Fibroblast of gingiva (primary cell): ENCODE results near the gene CAV3.
"Not testable (repeated sequence)": the region's sequence is repeated elsewhere in the genome, so short reads cannot be mapped to it uniquely, and the experiment has no call there.

Experiments used
- DNase-seq: peaks from one replicate; pipeline ENCODE4 v3.0.0-alpha.2; 2011; ENCODE audit warnings: low read depth

CAV3 gene

DNA sequence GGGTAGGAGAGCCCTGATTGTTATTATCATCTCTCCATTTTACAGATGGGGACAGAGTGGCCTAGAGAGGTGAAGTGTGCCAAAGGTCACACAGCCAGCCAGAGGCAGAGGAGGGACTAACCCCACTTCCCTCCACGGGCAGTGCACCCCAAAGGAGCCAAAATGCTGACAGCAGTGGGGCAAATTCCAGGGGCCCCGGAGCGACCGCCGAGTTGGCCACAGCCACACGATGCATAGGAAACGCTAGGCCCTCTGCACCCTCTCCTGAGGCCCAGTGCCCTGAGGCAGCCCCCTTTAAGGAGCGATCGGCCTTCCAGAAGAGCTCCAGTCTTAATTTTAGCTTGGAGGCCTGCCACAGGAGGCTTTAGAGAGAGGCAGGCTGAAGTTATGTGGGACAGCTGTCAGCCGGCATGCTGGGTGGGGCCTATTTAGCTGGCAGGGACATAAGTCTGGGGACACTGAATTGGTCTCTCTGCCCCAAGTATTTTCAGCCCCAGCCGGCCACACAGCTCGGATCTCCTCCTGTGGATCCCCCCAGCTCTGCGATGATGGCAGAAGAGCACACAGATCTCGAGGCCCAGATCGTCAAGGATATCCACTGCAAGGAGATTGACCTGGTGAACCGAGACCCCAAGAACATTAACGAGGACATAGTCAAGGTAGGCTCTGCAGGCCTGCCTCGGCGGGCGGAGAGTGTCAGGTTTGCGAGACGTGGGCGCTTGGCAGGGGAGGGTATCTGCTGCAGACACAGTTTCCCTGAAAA lies at the start of gene CAV3:
Gene CAV3 (plus strand): TSS at position 471 of the 763 bp plus-strand sequence. CDS start 75 bp downstream, at position 546.
- no peak for DNase-seq

DNA sequence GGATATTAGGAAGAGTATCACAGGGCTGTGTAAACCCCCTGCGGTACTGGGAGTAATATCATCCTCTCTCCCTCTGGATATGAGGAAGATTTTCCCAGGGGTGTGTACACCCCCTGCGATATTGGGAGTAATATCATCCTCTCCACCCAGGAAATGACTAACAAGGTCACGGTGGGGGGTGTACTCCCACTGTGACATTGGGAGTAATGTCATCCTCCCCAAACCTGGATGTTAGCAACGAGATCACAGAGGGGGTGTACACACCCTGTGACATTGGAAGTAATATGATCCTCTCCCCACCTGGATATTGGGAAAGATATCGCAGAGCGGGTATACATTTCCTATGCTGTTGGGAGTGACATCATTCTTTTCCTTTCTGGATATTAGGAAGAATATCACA lies 48.6 kb upstream of the CAV3 start:
- not testable (repeated sequence) for DNase-seq

DNA sequence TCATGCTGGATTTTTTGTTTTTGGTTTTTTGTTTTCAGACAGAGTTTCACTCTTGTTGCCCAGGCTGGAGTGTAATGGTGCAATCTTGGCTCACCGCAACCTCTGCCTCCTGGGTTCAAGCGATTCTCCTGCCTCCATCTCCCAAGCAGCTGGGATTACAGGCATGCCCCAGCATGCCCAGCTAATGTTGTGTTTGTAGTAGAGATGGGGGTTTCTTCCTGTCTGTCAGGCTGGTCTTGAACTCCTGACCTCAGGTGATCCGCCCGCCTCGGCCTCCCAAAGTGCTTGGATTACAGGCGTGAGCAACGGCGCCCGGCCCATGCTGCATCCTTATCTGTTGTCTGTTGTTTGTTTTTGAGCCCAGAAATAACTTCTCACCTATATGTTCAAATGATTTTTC lies 42.3 kb upstream of the CAV3 start:
- DNase-seq, result not testable (repeated sequence)

DNA sequence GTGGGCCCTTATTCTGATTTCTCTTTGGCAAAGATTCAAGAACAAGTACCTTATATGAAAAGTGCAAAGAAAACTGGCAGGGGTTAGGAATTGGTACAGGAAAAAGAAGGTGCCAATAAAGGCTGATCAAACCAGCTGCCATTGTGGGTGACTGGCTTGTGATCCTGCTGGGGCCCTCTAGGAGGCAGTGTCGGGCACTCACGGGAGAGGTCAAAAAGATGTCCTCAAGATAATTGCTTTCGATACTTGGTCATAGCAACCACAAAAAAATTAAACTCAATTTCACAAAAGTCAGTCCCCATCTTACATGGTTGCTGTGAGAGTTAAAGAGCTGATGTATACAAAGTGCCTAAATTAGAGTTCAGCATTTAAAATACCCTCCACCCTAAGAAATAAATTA lies 31.0 kb upstream of the CAV3 start:
- DNase-seq, result no peak

DNA sequence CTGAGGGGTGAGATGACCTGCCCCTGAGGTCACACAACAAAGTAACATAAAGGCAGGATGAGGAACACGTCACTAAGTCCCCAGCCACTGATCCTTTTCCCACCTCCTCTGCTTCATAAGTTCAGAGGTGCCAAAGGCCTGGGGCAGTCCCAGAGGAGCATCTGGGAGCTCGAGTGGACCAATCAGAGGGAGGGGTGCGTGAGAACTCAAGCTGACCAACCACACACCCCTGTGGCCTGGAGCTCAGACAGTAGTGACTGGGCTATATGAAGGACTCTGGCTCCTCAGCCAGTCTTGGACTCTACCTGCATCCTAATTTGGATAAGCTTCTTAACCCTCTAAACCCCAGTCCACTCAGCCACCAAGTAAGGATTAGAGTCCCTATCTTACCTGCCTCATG lies 28.0 kb upstream of the CAV3 start:
- no peak for DNase-seq

DNA sequence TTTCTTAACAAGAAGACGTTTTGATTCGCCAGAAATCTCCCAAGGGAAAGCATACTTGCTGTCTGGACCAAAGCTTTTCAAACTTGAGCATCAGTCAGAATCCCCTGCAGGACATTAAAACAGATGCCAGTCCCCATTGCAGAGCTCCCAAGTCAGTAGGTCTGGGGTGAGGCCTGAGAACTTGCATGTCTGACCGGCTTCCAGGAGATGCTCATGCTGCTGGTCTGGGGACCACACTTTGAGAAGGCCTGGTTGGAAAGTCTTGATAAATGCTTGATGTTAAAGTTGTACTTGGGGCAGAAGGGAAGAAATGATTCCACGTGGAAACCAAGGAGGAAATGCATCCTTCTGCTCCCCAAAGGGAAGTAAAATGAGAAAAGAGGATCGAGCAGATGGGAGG lies 24.3 kb upstream of the CAV3 start:
- no peak for DNase-seq

DNA sequence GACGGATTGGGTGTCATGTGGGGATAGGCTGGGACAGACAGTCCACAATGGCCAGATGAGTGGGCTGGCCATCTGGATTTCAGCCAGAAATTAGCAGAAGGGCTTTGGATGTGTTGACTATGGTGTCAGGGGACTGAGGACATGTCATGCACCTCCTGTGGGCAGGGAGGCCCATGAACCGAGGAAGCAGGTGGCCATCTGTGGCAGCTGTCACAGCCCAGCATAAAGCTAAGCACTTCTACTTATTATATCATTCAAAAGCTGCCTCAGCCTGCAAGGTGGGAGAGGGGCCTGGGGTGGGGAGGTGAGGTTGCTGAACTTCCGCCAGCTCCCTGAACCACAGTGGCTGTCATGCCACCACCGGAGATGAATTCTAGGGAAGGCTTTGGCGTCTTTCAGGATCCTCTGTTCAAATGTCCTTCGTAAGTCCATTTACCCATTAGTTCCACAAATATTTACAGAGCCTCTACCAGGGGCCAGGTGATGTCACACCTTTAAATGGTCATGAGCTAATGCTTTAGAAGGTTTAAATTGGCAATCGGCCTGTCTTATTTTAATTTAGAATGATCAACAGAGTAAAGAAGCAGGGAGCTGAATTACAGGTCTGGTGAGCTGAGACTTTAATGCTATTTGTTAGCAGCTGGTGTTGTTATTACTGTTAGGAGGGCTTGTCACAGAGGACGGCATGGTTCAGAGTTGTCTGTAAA lies 23.6 kb upstream of the CAV3 start:
- no peak for DNase-seq

DNA sequence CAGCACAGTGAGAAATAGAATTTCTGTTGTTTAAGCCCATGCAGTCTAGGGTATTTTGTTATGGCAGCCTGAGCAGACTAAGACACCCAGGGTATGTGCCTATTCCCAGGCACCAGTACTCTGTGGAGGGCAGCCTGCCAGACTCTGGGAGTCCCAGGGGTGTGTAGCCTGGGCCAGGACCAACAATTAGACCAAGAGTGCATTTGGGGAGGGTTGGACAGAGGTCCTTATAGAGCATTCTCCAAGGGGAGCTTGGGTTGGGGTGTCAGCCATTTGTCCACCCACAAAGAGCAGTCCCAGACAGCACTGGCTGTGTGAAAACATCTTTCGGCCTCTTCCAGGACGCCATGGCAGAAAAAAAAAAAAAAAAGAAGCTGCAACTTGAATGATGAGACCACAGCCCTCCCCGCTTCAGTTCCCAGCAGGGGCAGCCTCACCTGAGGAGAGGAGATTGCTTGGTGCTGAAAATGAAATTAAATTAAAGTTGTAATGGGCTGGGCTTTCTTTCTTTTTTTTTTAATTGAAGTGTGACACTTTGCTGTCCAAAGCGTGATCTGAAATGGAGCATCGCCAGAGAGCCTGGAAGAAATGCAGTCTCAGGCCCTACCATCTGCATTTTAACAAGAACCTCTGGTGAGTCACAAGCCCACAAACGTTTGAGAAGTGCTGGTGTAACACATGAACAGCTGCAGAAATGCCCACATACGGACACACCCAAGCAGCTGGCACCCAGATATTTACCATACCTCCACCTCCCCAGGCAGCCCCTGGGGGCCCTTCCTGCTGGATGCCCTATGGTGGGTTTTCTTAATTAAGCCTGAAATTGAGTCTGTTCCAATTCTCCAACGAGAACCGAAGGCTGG lies 21.3 kb upstream of the CAV3 start:
- DNase-seq, result peak; percentile 49

DNA sequence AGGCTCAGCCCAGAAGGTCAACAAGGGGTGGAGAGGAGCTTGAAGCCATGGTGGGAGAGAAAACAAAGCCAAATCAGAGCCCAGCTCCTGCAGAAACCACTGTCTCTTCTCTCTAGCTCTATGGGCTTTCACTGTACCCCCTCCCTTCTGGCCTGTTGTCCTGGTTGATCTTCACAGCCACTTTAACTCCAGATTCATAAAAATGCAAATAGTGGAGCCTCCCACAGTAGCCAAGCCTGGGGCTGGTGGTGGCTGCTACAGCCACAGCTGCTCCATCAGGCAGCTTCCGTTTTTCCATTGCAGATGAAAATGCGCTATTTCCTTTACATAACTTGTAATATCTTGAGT lies 20.7 kb upstream of the CAV3 start:
- no peak for DNase-seq

DNA sequence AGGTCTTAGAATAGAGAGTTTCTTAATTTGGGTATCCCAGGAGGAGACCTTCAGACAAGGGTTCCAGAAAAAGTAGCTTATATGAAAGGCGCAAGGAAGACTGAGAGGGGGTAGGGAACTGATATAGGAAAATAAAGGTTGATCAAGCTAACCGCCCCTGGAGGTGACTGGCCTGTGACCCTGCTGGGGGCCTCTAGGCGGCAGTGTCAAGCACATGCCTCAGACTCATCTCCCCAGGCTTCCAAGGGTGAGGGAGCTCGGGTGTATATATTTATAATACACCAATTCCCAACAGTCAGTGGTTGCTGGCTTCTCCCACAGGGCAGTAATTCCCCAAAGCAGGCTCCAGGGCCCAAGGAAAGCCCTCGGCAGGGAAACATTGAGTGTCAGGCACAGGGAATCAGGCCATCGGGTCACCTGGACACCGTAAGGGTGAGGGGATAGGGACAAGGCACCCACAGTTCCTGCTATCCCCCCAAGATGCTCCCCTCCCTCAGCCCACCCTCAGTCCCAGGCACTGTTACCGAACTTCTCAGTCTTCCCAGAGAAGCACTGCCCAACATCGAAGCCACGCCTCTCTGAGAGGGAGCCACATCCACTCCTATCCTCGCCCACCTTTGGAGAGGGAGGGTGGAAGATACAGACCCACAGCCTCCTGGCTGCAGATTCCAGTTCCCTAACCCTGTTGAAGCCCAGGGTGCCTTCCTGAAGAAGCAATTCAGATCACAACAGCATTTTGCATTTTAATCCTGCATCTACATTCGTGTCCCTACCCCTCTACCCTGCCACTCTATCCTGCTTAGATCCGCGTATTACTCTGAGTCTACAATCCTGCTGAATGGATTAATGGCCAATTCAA lies 19.5 kb upstream of the CAV3 start:
- DNase-seq, result no peak

DNA sequence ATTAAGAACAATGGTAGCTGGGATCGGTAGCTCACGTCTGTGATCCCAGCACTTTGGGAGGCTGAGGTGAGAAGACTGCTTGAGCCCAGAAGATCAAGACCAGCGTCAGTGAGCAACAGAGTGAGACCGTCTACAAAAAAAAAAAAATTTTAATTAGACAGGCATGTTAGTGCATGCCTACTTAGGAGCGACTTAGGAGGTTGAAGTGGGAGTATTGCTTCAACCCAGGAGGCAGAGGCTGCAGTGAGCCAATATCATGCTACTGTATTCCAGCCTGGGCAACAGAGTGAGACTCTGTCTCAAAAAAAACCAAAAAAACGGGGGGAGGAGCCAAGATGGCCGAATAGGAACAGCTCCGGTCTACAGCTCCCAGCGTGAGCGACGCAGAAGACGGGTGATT lies 17.8 kb upstream of the CAV3 start:
- not testable (repeated sequence) for DNase-seq

DNA sequence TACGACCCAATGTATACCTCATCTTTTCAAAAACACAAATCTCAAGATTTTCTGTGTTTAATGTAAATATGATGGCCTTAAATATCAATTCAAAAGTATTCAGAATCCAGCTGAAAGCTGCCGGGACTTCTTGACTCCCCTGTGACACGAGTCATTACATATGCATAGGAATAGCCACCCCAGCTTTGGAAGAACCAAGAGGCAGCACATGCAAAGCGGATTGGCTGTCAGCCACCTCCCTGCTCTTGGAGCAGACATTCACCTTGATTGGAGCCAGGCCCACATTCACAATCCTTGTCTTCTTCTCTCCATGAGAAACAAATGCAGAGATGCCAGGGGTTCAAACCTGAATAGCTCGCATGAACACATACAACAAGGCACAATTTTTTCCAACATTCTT lies 10.8 kb upstream of the CAV3 start:
- DNase-seq, result no peak

DNA sequence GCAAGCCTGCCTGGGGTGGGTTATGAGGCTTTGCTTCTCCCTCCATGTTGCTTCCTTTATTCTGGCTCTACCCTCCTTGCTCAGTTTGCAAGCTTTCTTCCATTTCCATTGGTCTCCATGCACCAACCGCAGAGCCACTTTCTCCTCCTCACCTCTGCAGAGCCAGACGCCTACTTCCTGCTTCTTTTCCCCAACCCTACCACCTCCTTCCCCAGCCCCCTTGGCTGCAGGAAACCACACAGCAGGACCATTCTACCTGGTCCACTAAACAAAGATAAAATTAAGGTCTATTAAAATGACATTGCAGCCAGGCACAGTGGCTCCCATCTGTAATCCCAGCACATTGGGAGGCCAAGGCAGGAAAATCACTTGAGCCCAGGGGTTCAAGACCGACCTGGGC lies 10.0 kb upstream of the CAV3 start:
- no peak for DNase-seq

DNA sequence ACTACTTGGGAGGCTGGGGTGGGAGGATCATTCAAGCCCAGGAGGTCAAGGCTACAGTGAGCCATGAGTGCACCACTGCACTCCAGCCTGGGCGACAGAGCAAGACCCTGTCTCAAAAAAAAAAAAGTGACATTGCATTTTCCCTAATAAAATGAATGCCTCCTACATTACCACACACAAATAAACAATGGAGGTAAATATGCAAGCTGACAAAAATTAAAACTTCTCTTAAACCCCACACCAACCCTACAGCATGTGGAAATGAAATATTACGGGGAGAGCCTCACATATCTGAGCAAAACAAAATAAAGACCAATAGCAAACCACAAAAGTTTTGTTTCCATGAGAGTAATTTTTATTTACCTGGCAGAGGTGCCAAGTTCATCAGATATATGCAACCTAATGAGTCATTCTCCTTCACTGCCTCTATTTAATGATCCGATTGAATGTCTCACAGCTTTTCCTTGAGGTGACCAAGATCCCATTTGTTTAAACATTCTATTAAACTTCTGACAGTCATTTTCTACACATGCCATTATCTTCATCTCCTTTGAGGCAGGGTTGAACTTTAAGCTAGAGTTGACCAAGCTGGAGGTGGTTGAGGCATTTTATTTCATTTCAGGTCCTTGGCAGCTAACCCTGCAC lies 9.4 kb upstream of the CAV3 start:
- no peak for DNase-seq

DNA sequence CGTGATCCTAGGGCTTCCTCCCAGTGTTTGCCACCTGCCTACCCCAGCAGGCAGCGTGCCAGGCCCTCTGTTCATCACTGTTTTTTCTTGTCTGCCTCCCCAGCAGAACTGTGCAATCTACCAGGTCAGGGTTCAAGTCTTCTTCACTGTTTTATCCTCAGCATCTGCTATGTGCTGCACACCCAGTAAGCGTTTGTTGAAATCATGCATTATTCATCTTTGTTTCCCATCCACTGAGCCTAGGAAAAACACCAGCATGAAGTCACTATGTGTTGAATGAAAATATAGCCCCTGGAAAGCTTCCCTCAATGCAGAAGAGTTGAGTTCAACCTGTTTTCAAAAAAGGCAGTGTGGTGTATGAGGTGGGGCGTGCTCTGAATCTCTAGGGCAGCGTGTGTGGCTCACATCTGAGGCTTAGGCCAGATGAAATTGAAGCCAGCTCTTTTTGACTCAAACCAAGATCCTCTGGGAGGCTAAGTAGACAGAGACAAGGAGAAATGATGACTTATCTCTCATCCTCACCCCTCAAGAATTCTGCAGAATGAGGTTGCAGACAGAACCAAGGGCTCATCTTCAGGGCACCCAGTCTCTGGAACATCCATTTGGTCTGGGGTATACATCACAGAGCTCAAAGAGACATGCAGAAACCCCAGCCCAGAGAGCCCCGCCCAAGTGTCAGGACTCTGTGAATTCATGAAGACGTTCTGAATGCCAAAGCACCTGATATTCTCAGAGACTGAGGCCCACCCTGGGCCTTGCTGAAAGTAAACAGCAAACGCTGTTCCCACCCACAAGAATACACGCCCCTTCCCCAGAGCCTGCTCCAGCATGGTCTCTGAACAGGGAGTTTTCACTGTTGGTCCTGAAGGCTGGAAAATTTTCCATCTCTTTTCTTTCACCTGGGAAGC lies 5.7 kb upstream of the CAV3 start:
- no peak for DNase-seq

DNA sequence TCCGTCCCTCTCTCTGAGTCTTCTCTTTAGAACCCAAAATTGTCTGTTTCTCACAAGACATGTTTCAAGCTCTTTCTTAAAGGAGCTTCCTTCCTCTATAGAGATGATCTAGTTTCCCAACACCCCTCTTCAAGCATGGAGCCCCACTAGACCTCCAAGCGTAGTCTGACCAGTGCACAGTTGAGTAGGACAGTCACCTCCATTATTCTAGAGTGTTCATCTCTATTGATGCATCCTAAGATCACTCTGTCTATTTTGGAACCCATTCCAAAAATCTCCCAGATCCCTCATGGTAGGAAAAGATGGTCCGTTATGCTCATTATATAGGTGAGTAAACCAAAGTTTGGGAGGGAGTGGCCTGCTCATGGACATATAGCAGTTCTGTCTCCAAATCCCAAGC lies 4.1 kb upstream of the CAV3 start:
- DNase-seq, result no peak

DNA sequence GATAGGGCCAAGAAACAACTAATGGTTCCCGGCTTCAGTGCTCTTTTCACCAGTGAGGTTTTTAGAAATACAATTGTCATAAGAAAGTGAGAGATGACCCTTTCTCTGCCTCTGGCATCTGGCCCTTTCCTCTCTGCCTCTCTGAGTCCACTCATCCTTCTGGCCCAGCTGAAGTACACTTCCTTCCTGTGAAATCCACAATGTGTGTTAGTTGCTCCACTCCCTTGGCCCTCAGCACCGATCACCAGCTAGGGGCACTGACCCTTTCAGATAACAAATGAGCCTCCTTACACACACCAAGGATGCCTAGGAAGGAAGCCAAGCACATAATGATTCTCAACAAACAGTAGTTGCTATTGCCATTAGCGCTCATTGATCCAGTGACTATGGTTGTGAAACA lies 2.9 kb upstream of the CAV3 start:
- DNase-seq, result no peak

DNA sequence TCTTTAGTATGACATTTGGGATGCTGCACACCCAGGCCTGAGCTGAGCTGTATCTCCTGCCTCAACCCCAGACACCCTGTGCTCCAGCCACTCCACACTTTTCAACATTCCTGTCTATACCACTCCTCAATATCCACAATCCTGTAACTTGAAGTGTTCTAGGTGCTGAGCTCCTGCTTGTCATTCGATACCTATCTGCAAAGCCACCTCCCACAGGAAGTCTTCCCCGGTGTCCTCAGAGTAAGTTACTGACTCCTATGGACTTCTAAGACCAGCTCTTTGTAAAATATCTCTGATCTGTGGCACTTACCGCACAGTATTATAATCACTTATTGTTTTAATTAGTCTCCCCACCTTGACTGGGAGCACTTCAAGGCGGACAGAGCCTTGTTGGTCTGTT lies 1.2 kb upstream of the CAV3 start:
- DNase-seq, result no peak

DNA sequence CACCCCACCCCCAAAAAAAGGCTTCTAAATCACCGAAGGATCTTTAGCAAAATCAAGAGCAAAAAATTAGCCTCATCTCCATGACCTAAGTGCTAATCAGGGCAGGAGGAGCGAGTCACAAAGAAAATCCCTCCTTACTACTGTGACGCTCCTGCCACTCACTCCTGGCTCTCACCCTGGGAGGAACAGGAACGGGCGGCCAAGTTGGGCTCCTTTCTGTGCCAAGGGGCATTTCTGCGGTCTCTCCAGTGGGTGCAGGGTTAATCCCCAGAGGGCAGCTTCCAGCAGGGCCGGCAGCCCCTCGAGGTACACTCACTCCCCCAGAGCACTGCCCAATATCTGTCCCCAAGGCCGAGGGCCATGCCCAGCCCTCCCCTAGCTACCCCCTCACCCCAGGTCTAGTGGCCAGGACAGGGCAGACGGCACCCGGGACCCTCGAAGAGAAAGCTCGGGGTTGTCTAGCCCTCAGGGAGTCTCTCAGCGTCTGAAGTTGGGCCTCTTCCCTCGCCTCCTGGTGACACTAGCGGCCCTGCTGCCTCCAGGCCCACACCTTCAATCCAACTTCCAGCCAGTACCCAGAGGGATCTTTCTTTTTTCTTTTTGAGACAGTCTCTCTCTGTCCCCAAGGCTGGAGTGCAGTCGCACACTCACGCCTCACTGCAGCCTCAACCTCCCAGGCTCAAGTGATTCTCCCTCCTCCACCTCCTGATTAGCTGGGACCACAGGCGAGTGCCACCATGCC lies 706 bp downstream of the CAV3 start:
- DNase-seq, result no peak

DNA sequence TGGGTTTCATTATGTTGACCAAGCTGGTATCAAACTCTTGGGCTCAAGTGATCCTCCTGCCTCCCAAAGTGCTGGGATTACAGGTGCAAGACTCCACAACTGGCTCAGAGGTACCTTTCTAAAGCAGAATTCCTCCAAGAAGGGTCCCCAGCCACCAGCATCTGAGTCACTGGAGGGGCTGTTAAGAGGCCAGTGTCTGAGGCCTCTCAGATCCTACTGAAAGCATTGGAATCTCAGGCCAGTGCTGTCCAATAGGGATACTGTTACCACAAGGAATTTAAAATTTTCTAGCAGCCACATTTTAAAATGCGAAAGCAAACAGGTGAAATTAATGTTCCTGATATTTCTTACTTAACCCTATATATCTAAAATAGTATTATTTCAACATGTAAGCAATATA lies 1.3 kb downstream of the CAV3 start:
- DNase-seq, result no peak
